G401 (cell line): ENCODE measurements around the gene FAM181A. TPM values are rescaled to one million over a fixed set of nuclear protein-coding genes. Genes with fewer than 3 reads are reported as not detected.
A peak's percentile ranks its signal among the peaks of the same experiment; 100 is the strongest.

Experiments
- DNase-seq: peaks from one replicate; pipeline ENCODE4 v3.0.0-alpha.2; 2015; ENCODE audit warnings: low spot score
- in situ Hi-C: cut with HindIII; loops from 2 replicates; pipeline ENCODE4 v1.10.0; 2016; ENCODE audit warnings: low sequenced_read_pairs, mixed read lengths
- total RNA-seq: library from RNA; depleted of rRNA; stranded (reverse); fragments of >200 nt; shearing (Covaris generic); gene quantifications from 2 replicates; pipeline ENCODE4 v1.2.3, GENCODE V29; 2014

Gene FAM181A
- total RNA-seq, 1 experiment from 2014 or later: not detected

DNA sequence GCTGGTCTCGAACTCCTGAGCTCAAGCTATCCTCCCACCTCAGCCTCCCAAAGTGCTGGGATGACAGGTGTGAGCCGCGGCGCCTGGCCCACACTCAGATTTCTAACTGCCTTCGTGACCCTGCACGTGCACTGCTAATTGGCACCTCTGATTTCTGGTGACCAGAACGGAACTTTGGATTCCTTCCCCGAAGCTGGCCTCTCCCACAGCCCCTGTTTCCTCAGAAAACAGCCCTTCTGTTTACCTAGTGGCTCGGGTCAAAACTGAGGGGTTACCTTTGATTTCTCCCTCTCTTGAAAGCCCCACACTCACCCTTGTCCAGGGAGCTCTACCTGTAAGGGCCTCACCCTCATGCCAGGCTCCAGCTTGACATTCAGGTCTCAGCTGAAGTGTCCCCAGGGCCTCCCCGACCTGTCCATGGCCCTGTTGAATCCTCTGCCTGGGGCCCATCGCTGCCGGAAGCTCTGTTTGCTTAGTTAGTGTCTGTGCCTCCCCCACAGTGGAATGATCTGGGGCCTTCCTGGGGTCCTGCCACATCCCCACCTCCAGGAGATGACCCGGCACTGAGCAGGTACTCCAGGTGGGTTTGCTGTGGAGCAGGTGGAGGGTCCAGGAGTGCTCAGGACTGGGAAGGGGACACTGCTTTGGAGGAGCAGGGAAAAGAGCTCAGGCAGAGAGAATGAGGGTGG, 24.4 kb upstream of the FAM181A start:
- DNase-seq: no peak
- in situ Hi-C loops: no loop called here

DNA sequence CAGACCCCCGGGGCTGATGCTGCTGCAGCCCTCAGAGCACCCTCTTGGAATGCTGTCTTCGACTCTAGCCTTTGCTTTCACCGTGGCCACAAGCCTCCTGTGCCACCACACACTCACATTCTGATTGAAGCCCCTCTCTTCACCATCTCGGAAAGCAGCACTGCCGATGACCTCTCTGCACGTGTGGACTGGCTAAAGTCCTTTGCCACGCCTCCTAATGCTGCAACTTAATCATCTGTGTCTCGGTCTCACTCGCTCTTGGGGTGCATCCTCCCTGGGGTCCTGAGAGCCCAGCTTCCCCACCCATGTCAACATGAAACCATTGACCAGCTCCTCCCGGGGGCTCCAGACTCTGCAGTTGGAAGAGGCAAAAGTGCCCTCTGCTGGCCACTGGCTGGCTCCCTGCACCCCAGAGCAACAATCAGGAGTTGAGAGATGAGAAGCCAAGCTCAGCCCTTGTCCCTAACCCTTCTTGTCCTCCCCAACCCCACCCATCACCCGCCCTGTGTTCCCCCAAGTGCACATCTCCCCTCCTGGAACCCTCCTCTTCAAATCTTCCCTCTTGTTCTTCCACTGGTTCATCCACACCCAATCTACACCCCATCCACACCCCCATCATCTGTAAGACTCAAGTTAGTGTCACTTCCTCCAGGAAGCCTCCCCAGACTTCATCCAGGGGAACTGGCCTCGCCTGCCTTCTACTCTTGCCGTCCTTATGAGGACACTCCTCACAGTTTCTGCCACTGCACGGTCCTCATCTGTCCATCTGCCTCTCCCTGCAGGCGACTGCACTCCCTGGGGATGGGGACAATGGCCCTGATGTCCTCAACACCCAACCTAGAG, 23.6 kb upstream of the FAM181A start:
- peak; percentile 28 for DNase-seq
- in situ Hi-C loops: no loop called here

DNA sequence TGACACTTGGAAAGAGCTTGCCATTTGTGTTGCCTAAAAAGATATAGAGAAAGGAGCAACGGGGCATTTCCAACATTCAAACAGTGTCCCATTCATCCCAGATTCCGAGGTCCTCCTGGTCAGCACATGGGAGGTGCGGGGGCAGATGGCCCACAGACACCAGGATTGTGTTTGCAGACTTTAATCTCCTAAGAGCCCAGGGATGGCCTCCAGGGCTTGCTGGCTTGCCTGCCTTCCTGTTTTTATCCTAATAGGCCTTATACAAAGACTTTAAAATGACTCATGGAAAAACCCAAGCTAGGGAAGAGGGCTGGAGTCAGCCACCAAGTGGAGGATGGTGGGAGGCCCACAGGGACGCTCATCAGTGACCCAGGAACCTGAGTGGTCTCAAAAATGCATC, 21.5 kb upstream of the FAM181A start:
- no peak for DNase-seq
- in situ Hi-C loops: no loop called here

- in situ Hi-C loops: no loop called here
- peak; percentile 74 for DNase-seq
Observed at GRCh38 chr14:93906341-93907329, 20.5 kb upstream of the FAM181A start.

- in situ Hi-C loops: no loop called here
- DNase-seq: no peak
Observed at GRCh38 chr14:93909429-93910128, 17.6 kb upstream of the FAM181A start.

- in situ Hi-C loops: no loop called here
Observed at GRCh38 chr14:93911975-93912615, 15.0 kb upstream of the FAM181A start.

GRCh38 chr14:93912782-93913181, 14.4 kb upstream of the FAM181A start:
- DNase-seq: no peak
- in situ Hi-C loops: no loop called here

More at GRCh38 chr14:93911975-93912615, 15.0 kb upstream of the FAM181A start:
- DNase-seq: no peak

DNA sequence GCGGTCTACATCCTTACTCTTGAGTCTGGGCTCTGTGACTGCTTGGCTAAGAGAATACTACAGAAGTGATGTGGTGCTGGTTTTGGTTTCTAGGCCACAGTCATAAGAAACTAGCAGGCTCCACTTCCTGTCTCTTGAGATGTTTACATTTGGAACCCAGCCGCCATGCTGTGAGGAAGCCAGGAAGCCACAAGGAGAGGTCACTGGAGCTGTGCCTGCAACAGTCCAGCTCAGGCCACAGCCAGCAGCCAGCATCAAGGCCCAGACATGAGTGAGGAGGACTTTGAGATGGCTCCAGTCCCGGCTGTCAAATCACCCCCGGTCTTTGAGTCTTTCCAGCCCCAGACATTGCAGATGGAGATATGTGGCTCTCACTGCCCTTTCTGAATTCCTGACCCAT, 12.9 kb upstream of the FAM181A start:
- in situ Hi-C loops: no loop called here
- DNase-seq: no peak

- in situ Hi-C loops: no loop called here
- no peak for DNase-seq
Observed at GRCh38 chr14:93915070-93915705, 12.0 kb upstream of the FAM181A start.

DNA sequence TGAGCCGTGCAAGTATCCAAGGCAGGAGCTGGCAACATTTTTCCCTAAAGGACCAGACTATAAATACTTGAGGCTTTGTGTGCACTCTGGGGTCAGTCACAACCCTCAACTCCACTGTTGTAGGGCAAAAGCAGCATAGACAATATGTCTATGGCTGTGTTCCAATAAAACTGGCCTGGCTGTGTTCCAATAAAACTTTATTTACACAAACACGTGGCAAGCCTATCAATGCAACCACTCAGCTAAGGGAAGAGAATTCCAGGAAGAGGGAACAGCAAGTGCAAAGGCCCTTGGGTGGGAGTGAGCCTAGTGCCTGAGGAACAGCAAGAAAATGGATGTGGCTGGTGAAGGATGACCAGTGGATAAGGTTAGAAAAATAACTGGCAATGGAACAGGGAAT, 11.3 kb upstream of the FAM181A start:
- no peak for DNase-seq
- in situ Hi-C loops: no loop called here

DNA sequence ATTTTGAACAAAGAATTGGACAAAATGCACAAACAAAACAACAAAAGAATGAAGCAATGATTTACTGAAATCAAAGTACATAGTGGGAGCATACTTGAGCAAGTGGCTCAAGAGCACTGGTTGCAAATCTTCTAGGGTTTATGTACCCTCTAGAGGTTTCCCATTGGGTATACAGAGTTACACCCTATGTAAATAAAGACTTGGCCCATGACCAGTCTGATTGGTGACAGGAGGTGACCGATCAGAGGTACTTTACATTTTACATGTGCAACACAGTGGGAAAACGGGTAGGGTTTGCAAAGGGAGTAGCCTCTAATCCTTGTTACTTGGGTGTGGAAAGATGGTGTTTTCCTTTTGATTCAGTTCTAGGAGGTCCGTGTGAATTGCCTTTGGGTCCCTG, 10.6 kb upstream of the FAM181A start:
- in situ Hi-C loops: no loop called here
- DNase-seq: no peak

DNA sequence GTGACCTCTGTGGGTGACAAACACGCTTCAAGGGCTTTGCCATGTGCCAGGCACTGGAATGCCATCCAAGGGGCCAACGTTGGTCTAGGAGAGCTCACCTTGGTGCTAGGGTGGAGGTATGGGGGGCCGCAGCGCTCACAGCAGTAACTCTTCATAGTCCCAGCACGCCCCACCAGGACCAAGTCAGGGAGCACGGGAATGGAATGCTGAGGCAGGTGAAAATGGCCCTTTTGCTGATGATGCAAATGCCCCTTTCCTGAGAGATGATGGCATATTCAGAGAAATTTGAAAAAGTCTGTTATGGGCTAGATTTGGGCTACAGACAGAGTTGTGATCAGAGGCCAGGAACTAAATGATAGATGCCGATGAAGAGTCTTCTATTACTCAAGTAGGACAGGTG, 10.0 kb upstream of the FAM181A start:
- in situ Hi-C loops: no loop called here

GRCh38 chr14:93921001-93921806, 5.9 kb upstream of the FAM181A start:
- in situ Hi-C loops: no loop called here
- no peak for DNase-seq

More for the DNA sequence above, 10.0 kb upstream of the FAM181A start:
- no peak for DNase-seq

DNA sequence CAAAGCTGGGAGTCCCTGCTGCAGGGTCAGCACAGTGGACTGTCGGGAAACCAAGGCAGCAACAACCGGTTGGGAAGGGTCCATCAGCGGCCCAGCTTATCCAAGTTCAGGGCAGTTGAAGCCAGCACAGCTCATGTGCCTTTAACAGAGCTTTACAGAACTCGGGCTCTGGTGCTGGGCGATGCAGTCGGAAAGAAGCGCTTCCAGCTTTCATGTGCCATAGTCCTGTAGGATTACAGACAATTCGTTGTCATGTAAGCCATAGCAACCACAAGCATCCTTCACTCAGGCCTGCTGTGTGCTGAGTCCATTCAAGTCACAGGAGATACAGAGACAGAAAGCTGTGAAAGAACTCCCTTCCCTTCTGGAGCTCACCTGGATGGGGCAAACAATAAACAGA, 3.5 kb upstream of the FAM181A start:
- in situ Hi-C loops: no loop called here
- no peak for DNase-seq

DNA sequence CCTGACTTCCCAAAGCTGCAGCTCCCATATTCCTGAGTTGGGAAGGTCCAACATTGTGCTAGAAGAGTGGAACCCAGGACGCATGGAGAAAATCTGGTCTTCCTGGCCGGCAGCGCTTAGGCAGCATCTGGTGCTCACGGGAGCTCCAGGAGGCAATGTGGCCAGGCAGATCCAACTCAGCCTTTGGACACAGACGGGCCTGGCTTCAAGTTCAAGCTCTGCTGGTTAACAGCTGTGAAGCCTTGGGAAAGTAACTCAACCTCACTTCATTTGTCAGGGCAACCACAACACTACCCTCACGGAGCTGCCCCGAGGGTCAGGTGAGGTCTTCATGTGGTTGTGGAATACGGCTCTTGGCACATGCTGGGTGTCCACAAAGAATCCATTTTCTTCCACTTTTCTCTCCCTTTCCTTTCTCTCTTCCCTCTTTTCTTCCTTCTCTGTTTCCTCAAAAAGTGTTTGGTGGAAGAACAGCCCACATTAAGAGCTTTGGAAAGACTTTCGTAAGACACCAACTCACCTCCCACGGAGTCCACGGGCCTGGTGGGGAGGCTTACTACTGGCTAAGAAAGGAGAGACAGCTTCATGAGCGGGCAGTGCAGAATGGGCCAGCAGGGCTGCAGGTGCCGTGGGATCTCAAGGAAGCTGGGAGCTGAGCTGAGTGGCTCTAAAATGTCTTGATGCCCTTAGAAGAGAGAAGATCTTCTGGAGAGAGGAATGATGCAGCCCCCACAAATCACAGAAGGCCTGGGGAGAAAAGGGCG, 2.4 kb upstream of the FAM181A start:
- in situ Hi-C loops: no loop called here
- DNase-seq: no peak

DNA sequence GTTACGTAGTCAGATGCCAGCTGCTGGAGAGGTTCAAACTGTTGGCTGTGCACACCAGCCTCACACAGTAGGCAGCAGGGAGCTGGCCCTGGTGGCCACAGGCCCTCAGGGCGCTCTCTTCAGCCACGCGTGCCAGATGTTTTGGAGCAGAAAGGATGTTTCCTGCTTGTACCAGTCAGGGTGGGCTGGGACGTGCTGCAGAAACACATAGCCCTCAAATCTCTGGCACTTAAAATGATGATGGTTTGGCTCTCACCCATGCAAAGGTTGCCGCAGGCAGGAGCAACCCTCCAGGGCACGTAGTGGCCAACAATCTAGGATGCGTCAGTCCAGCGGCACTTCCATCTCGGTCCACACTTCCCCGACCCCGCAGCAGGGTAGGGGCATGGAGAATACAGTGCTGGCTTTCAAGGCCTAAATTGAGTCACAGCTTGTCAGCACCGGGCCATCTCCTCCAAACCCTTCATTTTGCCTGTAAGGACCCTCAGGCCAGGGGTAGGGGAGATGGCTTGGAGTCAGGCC, 1.7 kb upstream of the FAM181A start:
- in situ Hi-C loops: no loop called here
- no peak for DNase-seq
